GM12878 (cell line): Measurements from ENCODE around the gene CTNNA1. TPM values are rescaled to one million over a fixed set of nuclear protein-coding genes. Genes with fewer than 3 reads are reported as not detected.

ENCODE experiments used
- ATAC-seq: fragments of 200-7000 bp; cut with Tn5 transposase; 3 replicates; pipeline ENCODE4 v1.9.1; 2020; ENCODE audit warnings: mild to moderate bottlenecking, moderate library complexity
- BruUV-seq: library from RNA; stranded (reverse); fragments of 400-500 nt; replicated peaks from 2 replicates; lab custom pipeline; 2021; lab: Mats Ljungman, UMichigan
- CTCF ChIA-PET: fragments of 300-600 bp; sonication (Branson Sonifier 250); formaldehyde crosslinking; extraction: SDS; loops from one replicate; lab custom pipeline; 2021; ENCODE audit warnings: inconsistent platforms; lab: Yijun Ruan, JAX
- POLR2A ChIA-PET: fragments of 350-600 bp; formaldehyde crosslinking; extraction: SDS; loops from one replicate; lab custom pipeline; 2021; ENCODE audit warnings: inconsistent platforms; lab: Charles Lee
- RAD21 ChIA-PET: fragments of 300-600 bp; sonication (Branson Sonifier 250); formaldehyde crosslinking; loops from one replicate; lab custom pipeline; 2023; ENCODE audit warnings: antibody characterized with exemption; ENCODE audit not compliant: unreplicated experiment; lab: Charles Lee
- SMC1A ChIA-PET: fragments of 300-600 bp; sonication (Branson Sonifier 250); formaldehyde crosslinking; loops from one replicate; lab custom pipeline; 2023; ENCODE audit not compliant: unreplicated experiment, uncharacterized antibody; lab: Charles Lee
- DNase-seq: peaks from one replicate; pipeline ENCODE4 v3.0.0-alpha.2; 2011; ENCODE audit warnings: low read depth, low spot score
- FAIRE-seq: peaks from 3 replicates; lab custom pipeline; 2011; peaks lifted over from hg19 to GRCh38; lab: Jason Lieb, UNC
- H2AFZ ChIP-seq: 2 replicates; pipeline ENCODE4 v1.6.0; 2011; ENCODE audit warnings: low read depth, low read length, control low read depth; ENCODE audit not compliant: control insufficient read depth
- H3K27ac ChIP-seq: 2 replicates; pipeline ENCODE4 v1.5.1; 2011; ENCODE audit warnings: control low read depth; ENCODE audit not compliant: control insufficient read depth, insufficient read depth
- H3K27me3 ChIP-seq, 2 experiments: replicated peaks in 1 of 2; 2 replicates each; pipeline versions ENCODE4 v1.6.0 to v1.6.1; 2011; ENCODE audit warnings: low read length in 1 of 2; ENCODE audit not compliant: control insufficient read depth in 2 of 2, insufficient read depth in 2 of 2
- H3K36me3 ChIP-seq, 2 experiments: 2 replicates each; pipeline ENCODE4 v1.5.1; 2011; ENCODE audit warnings: low read length in 1 of 2; ENCODE audit not compliant: control insufficient read depth in 2 of 2, insufficient read depth in 2 of 2
- H3K4me1 ChIP-seq: 2 replicates; pipeline ENCODE4 v1.6.1; 2011; ENCODE audit warnings: mild to moderate bottlenecking, low read length, moderate library complexity, mixed read lengths; ENCODE audit not compliant: control insufficient read depth, insufficient read depth
- H3K4me2 ChIP-seq: 2 replicates; pipeline ENCODE4 v1.6.0; 2011; ENCODE audit warnings: control low read depth; ENCODE audit not compliant: control insufficient read depth, insufficient read depth
- H3K4me3 ChIP-seq: fragments of 200-600 bp; sonication (generic); 2 replicates; pipeline ENCODE4 v1.5.1; 2016
- H3K79me2 ChIP-seq: 2 replicates; pipeline ENCODE4 v1.6.0; 2011; ENCODE audit warnings: low read length; ENCODE audit not compliant: control insufficient read depth, insufficient read depth
- H3K9ac ChIP-seq: 2 replicates; pipeline ENCODE4 v1.8.0; 2011; ENCODE audit warnings: low read length, control low read depth, mixed read lengths; ENCODE audit not compliant: control insufficient read depth, insufficient read depth
- H3K9me3 ChIP-seq: replicated peaks from 3 replicates; pipeline ENCODE4 v1.5.1; 2011; ENCODE audit warnings: mild to moderate bottlenecking, low read length; ENCODE audit not compliant: control insufficient read depth, insufficient read depth
- H4K20me1 ChIP-seq: 2 replicates; pipeline ENCODE4 v1.6.0; 2011; ENCODE audit not compliant: control insufficient read depth, insufficient read depth
- ASH2L ChIP-seq: fragments of 300-600, 200-600 bp; sonication (generic); IDR thresholded peaks from 2 replicates; pipeline ENCODE4 v1.6.1; 2017; ENCODE audit warnings: low read depth, mild to moderate bottlenecking, borderline replicate concordance
- EGR1 ChIP-seq, 2 experiments: IDR thresholded peaks; 1 replicate in 1 of 2; 2 replicates in 1 of 2; pipeline ENCODE4 v1.6.1; 2011 to 2012; ENCODE audit warnings: low read depth in 2 of 2, low read length in 2 of 2, borderline replicate concordance in 1 of 2, mild to moderate bottlenecking in 1 of 2, moderate library complexity in 1 of 2
- IRF4 ChIP-seq: IDR thresholded peaks from 2 replicates; pipeline ENCODE4 v1.6.1; 2011; ENCODE audit warnings: low read depth, low read length
- JUNB ChIP-seq: IDR thresholded peaks from 2 replicates; pipeline ENCODE4 v1.6.1; 2016; ENCODE audit warnings: antibody characterized with exemption, mild to moderate bottlenecking
- MTA3 ChIP-seq: IDR thresholded peaks from 2 replicates; pipeline ENCODE4 v1.6.1; 2012; ENCODE audit warnings: low read length, inconsistent platforms, borderline replicate concordance
- PAX8 ChIP-seq: fragments of 450-650 bp; IDR thresholded peaks from 2 replicates; pipeline ENCODE4 v1.6.1; 2017; ENCODE audit warnings: mild to moderate bottlenecking, moderate library complexity
- POLR2A ChIP-seq: IDR thresholded peaks from 2 replicates; pipeline ENCODE4 v1.6.1; 2011; ENCODE audit warnings: low read depth, mild to moderate bottlenecking, low read length
- PRDM15 ChIP-seq: fragments of 450-650 bp; formaldehyde crosslinking; IDR thresholded peaks from 2 replicates; pipeline ENCODE4 v1.4.0; 2020; ENCODE audit warnings: mild to moderate bottlenecking, moderate library complexity
- RAD21 ChIP-seq: IDR thresholded peaks from 2 replicates; pipeline ENCODE4 v1.6.1; 2011; ENCODE audit warnings: mild to moderate bottlenecking, low read depth, low read length, moderate library complexity; ENCODE audit not compliant: insufficient read depth
- TARDBP ChIP-seq: IDR thresholded peaks from 2 replicates; pipeline ENCODE4 v1.6.1; 2016; ENCODE audit warnings: borderline replicate concordance
- USF2 ChIP-seq: IDR thresholded peaks from 2 replicates; pipeline ENCODE4 v1.6.1; 2011; ENCODE audit warnings: low read depth, low read length, improper control_type of control experiment, borderline replicate concordance
- ZNF592 ChIP-seq: fragments of 450-650 bp; IDR thresholded peaks from 2 replicates; pipeline ENCODE4 v1.6.1; 2017; ENCODE audit warnings: mild to moderate bottlenecking, moderate library complexity
- WGBS: methylation state at CpG from one replicate; pipeline ENCODE4 v1.1.6; 2016; ENCODE audit warnings: low lambda C conversion rate; ENCODE audit not compliant: insufficient replicate concordance, insufficient coverage; ENCODE audit errors: missing lambda C conversion rate; 5-methylcytosine and 5-hydroxymethylcytosine counted together
- in situ Hi-C: fragments of 300-500 bp; cut with MboI; formaldehyde crosslinking; loops from 9 replicates; pipeline ENCODE4 v1.14.3; 2018; ENCODE audit warnings: mixed read lengths
- intact Hi-C: fragments of 100-400 bp; cut with micrococcal nuclease; formaldehyde crosslinking; loops from one replicate; pipeline ENCODE4 v1.14.2; 2022; ENCODE audit not compliant: unreplicated experiment
- polyA plus RNA-seq, 11 experiments: library from polyadenylated mRNA; depleted of rRNA in 4 of 11; unstranded in 6 of 11; stranded (reverse) in 5 of 11; fragments of >200 nt; fragmentation: Nextera tagmentation in 4 of 11; fragmentation: Illumina TruSeq in 1 of 11; extraction: Ambion mirVana in 4 of 11; extraction: Trizol in 1 of 11; gene quantifications; 1 replicate in 1 of 11; 2 replicates in 10 of 11; pipeline versions ENCODE4 v1.2.1 to v1.2.3, GENCODE V29; 2011 to 2016; ENCODE audit warnings: inconsistent platforms in 2 of 11, missing spikeins in 2 of 11, low read depth in 1 of 11
- total RNA-seq, 4 experiments: library from RNA; depleted of rRNA in 3 of 4; stranded (reverse); fragments of >200 nt in 3 of 4; fragmentation: Illumina TruSeq in 1 of 4; extraction: Trizol in 1 of 4; gene quantifications; 2 replicates each; pipeline versions ENCODE4 v1.2.1 to v1.2.3, GENCODE V29; 2013 to 2021

Gene CTNNA1
- total and polyA plus RNA-seq, 10 of the 15 experiments (the other 5 are each of a cell fraction or from before 2014, with no cell fraction given), result 32.6 to 104 (median 57.7) TPM

- CTCF ChIA-PET, result interaction anchor here (0.5 to 1.2 kb wide), 2 partner anchors 13 to 100 kb away, joined by 3 read pairs; no protein-coding TSS in a partner anchor
- Histone ChIP-seq H2AFZ (no peak overlapping the region), H3K4me1 (no peaks in the 10 kb centered on the region; the same call in 1 of the 2 replicates), H3K4me3 (no peak overlapping the region)
- no TSS peak for BruUV-seq
- RAD21 ChIA-PET, result interaction anchor here (0.6 to 1.2 kb wide), 2 partner anchors 129 to 165 kb away, joined by 3 read pairs; no protein-coding TSS in a partner anchor
- TF ChIP-seq JUNB (no peak), TARDBP (no peak), ASH2L (no peak), IRF4 (no peak), MTA3 (no peak), USF2 (no peak), PAX8 (no peak), RAD21 (no peak), EGR1 (IDR thresholded peaks at IDR 0.05; ENCODE audit: borderline replicate concordance in 1 of 2, low read depth in 2 of 2, low read length in 2 of 2) (no peak), POLR2A (no peak), ZNF592 (no peak), PRDM15 (CRISPR knock-in tag) (no peak)
- TF ChIP-seq, all 136 proteins: peak for 0
- ChIA-PET POLR2A (no interaction called here), SMC1A (interaction anchor here (0.7 kb wide), 1 partner anchor 355 kb away, joined by 3 read pairs; no protein-coding TSS in a partner anchor)
- no peaks in the 10 kb centered on the region for H3K9me3 ChIP-seq
- FAIRE-seq (no peak), ATAC-seq (no peak), DNase-seq (no peak)
- no peak overlapping the region for H3K4me2 ChIP-seq
- H3K27ac ChIP-seq, result no peak overlapping the region
- peaks cover 0 to 6% of the 10 kb centered on the region in 2 experiments; a peak in 1 of 4 replicates for H3K36me3 ChIP-seq
- no peak overlapping the region for H3K9ac ChIP-seq
- H3K27me3 ChIP-seq, result no peaks in the 10 kb centered on the region
- no peaks in the 10 kb centered on the region for H4K20me1 ChIP-seq
- in situ Hi-C loops (no loop called here), intact Hi-C loops (no loop called here)
- no peaks in the 10 kb centered on the region for H3K79me2 ChIP-seq
- WGBS, result 90% methylated on average over 4 of the region's 4 CpGs
These were observed 201.2 kb downstream of the CTNNA1 start for GRCh38 chr5:138954257-138955012.
